Stimulated activated CD8-positive, alpha-beta memory T cell treated with anti-CD3 and anti-CD28 coated beads, Interleukin-15, amount 100 ng/mL, for 4 hours (primary cell): Measurements from ENCODE around the gene MYLK3.
"Not testable (repeated sequence)": the region's sequence is repeated elsewhere in the genome, so short reads cannot be mapped to it uniquely, and the experiment has no call there.

Experiments used
- DNase-seq, 2 donors: peaks; one replicate each; pipeline ENCODE4 v3.0.0-alpha.2; 2020; ENCODE audit warnings: low read depth in 2 of 2

Gene MYLK3

DNA sequence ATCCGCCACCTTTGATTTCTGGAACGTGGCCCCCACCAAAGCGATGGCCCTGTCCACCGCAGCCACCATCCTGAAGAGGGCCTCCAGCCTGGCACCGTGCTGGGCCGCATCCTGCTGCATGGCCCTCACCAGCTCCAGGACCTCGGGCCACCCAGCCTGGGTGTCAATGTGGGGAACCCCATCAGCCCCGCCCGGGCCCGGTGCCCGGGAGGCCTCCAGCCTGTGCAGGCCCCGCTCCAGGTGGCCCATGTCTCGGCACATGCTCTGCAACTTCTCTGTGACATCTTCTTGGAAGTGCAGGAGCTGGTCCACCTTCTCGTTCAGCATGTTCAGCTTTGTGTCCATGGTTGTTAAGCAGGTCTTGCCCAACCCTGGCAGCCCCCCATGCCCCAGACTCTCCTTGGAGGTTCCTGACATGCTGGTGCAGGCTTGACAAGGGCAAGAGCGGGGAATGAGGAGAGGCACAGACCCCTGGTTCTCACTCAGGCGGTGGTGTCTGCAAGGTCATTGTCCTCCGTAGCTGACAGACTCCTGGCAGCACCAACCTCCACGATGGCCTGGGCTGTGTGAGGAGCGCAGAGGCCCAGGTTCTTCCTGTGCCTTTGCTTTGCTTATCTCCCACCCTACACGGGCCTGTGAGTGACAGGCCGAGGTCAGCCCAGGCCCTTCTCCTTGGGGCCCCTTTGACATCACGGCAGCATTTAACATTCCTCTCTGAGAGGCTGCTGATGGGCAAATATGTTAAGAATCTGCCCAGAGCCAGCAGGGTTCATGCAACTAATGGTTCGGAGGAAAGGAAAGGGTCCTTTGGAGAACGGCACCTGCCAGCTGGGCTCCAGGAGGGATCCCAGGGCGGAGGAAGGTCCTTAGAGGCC is at the start of gene MYLK3:
Gene MYLK3 (minus strand): TSS at position 568 of the 875 bp plus-strand sequence. CDS start 151 bp downstream, at position 417.
- no peak for DNase-seq

- no peak for DNase-seq
These were observed 49.4 kb upstream of the MYLK3 start for GRCh38 chr16:46797501-46797900.

DNA sequence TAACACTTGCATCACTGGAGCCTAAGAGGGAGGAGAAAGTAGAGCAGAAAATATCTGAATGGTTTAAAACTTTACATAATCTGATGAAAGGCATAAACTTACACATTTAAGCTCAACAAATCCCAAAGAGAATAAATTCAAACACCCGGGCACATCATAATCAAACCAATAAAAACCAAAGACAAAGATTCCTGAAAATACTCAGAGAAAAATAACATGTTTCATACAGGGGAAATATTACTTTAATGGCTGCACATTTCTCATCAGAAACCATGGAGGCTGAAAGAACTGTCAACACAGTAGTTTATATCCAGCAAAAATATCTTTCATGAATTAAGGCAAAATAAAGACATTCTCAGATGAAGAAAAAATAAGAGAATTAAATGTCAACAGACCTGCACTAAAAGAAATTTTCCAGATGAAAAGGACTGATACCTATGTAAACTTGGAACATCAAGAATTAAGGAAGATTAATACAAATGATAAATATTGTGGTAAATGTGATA is 48.7 kb upstream of the MYLK3 start:
- DNase-seq: no peak

DNA sequence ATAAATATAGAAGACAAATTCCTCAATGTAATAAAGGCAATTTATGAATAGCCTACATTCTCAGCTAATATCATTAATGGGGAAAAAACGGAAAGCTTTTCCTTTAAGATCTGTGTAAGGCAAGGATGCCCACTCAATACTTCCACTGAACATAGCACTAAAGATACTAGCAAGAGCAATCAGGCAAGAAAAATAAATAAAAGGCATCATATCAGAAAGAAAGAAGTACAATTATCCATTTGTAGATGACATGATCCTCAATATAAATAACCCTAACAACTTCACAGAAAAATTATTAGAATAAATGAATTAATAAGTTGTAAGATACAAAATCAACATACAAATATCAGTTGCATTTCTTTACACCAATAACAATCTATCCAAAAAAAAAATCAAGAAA is 45.7 kb upstream of the MYLK3 start:
- DNase-seq: no peak

- no peak for DNase-seq
These were observed 42.6 kb upstream of the MYLK3 start for GRCh38 chr16:46790599-46791270.

DNA sequence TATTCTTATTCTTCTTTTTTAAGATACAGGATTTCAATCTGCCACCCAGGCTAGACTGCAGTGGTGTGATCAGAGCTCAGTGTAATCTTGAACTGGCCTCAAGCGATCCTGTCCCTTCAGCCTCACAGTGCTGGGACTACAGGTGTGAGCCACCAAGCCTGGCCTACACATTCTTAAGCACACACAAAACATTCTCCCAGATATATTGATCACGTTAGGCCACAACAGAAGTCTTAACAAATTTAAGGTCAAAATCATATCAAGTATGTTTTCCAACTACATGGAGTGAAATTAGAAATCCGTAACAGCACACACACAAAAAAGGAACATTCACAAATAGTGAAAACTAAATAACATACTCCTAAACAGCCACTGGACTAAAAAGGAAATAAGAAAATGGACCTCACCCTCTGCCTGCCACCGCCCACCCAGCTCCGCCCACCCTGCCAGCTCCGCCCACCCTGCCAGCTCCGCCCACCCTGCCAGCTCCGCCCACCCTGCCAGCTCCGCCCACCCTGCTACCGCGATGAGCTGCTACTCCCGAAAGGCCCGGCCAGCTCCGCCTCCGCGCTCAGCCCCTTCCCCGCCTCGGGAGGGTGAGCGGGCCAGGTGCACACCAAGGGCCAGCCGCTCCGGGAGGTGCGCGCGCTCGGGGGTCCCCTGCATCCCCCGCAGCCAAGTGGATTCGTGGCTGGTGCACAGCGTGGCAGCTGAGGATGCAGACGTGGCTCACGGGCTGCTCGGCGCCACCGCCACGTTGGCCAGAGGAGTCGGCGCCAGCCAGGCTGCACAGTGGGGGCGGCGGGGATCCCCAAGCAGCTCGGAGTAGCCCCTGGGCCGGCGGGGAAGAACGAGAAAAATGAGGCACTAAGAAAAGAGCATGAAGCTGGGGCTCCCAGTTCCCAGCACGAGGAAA is 41.6 kb upstream of the MYLK3 start:
- DNase-seq: peak; percentile 60 to 64

DNA sequence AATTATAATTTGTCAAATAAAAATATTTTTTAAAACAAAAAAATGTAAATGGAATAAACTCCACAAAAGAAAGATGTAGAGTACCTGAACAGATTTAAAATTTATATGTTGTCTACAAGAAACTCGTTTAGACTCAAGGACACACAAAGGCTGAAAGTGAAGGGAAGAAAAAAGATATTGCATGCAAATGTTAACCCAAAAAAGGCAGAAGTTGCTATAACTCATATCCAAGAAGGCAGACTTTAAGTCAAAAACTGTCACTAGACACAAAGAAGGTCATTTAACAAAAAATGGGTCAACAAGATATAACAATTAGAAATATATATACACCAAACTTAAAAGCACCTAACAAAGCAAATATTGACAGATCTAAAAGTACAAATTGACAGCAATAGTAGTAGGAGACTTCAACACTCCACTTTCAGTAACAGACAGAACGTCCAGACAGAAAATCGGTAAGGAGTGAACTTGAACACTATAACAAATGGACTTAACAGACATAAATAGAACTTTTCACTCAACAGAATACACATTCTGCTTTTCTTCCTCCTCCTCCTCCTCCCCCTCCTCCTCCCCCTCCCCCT is 40.8 kb upstream of the MYLK3 start:
- DNase-seq: no peak

DNA sequence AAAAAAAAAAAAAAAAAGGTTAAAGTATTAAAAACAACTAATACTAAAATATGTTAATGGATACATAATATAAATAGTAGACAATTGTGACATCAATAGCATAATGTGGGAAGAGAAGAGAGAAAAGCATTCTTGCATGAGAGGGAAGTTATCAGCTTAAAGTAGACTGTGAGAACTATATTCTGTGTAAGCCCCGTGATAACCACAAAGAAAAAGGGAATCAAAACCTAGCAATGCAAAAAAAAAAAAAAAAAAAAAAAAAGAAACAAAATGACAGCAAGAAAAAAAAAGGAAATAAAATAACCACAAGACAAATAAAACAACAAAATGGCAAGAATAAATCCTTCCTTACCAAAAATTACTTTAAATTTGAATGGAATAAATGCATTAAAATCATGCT is 39.8 kb upstream of the MYLK3 start:
- no peak for DNase-seq

DNA sequence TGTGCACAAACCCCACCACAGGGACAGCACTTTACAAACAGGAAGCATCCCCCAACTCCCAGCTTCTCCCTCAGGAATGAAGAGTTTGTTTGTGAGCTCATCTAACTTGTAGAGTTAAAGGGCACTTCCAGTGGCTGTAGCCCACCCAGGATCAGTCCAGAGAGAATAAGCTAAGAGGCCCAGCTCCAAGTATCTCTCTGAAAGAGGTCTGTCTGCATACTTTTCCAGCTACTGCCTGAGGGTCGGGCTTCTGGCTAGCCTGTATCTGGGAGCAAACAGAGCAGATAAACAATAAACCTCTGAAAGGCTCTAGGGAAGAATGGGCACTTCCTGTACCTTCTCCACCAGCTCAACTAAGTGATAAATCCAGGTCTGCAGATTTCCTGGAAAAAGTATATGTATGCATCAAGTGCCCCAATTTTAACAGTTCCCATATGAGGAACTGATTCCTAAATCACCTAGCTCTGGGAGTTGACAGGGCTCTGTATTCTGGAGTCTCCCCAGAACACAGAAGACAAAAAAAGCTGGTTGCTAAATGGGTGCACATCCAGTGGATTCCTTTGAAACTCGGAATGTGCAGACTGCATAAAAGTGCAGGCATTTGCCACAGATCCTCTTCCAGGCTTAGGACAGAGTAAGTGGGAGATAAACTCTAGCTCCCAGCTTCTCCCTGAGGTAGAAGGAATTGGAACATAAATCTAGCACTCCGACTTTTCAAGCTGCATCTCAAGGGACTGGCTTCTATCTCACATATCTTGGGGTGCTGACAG is 37.1 kb upstream of the MYLK3 start:
- no peak for DNase-seq

- DNase-seq: not testable (repeated sequence)
These were observed 36.4 kb upstream of the MYLK3 start for GRCh38 chr16:46784569-46784968.

DNA sequence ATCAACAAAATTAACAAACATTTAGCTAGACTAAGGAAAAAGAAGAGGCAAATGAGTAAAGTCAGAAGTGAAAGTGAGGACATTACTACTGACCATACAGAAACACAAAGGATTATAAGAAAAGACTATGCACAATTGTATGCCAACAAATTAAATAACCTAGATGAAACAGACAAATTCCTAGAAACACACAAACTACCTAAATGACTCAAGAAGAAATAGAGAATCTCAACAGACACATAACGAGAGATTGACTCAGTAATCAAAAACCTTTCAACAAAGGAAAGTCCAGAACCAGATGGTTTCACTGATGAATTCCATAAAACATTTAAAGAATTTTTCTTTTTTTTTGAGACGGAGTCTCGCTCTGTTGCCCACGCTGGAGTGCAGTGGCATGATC is 35.7 kb upstream of the MYLK3 start:
- DNase-seq: no peak

DNA sequence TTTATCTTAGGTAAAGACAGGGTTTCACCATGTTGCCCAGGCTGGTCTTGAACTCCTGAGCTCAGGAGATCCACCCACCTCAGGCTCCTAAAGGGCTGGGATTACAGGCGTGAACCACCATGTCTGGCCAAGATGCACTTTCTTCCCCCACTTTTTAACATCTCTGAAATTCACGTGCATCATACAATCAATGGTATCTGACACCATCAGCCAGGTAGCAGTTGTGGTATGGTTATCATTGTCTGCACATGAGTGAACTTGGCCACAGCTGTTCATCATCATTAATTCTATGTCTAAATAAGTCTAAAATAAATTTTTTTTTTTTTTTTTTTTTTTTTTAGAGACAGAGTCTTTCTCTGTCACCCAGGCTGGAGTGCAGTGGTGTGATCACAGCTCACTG is 34.2 kb upstream of the MYLK3 start:
- DNase-seq: no peak

- DNase-seq: no peak
These were observed 29.7 kb upstream of the MYLK3 start for GRCh38 chr16:46777804-46778203.

- no peak for DNase-seq
These were observed 27.1 kb upstream of the MYLK3 start for GRCh38 chr16:46775214-46775613.

- no peak for DNase-seq
These were observed 26.6 kb upstream of the MYLK3 start for GRCh38 chr16:46774743-46775177.

DNA sequence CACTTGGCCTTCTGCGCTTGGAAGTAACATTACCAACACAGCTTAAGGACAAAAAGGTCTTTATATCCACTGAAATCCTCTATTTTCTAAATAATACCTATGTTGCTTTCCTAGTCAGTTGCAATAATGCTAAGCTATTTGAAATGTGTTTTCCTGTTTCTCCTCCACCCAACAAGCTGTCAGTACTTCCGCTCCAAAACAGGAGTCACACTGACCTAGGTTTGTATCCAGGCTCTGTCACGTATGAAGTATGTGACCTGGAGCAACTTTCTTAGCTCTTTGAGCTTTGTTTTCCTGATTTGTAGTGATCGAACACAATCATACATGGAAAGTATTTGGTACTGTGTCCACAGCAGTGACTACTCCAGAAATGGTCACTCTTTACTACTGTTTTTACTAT is 24.3 kb upstream of the MYLK3 start:
- DNase-seq: no peak

- DNase-seq: no peak
These were observed 20.7 kb upstream of the MYLK3 start for GRCh38 chr16:46768809-46769208.

- no peak for DNase-seq
These were observed 16.9 kb upstream of the MYLK3 start for GRCh38 chr16:46765050-46765449.

DNA sequence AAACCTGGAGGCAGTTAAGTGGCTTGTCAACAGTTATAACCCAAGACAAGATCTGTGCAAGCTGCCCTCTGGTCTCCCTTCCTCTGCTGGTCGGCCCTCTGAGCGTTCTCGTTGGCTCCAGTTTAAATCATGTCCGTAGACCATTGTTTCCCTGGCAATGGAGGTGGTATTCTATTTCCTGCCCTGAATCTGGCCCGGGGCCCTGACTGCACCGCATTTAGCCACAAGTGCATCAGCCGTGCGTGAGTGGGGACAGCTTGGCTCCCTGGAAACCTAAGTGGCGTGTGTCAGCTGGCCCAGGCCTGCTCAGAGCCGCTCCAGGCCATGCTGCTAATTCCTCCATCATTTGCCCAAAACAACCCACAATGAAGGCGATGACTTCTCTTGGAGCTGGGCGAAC is 15.0 kb upstream of the MYLK3 start:
- DNase-seq: no peak

DNA sequence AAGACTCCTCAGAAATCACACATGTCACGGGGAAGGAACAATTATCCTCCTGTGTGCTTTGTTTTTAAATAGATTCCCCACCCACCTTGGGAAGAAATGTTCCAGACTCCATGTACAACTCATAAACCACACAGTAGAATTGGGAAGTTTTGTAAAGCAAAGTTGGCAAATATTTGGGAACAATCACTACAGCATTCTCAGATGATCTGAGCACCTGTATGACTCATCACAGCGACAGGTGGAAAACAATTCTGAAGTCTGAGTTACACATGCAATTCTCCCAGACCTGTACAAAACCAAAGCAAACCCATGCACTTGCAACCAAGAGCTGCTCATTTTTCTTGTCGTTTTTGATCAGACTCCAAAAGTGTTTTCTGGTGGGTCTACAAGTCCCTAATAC is 14.4 kb upstream of the MYLK3 start:
- no peak for DNase-seq

- DNase-seq: no peak
These were observed 11.2 kb upstream of the MYLK3 start for GRCh38 chr16:46759309-46759708.
